Pancreas (tissue), 10 donors: ENCODE measurements around the gene SIN3B. TPM values are rescaled to one million over a fixed set of nuclear protein-coding genes. Genes with fewer than 3 reads are reported as not detected.

Experiments used
- ATAC-seq, 4 donors: fragments of 200-7000 bp; cut with Tn5 transposase; one replicate each; pipeline versions ENCODE4 v1.8.0 to v1.9.1; 2020; ENCODE audit warnings: mild to moderate bottlenecking in 4 of 4, moderate library complexity in 4 of 4
- DNase-seq, 6 donors: peaks; one replicate each; pipeline ENCODE4 v3.0.0-alpha.2; 2020
- FAIRE-seq: peaks from 2 replicates; lab custom pipeline; 2012; peaks lifted over from hg19 to GRCh38; lab: Jason Lieb, UNC
- H3K27ac ChIP-seq, 4 donors: fragments of 200-600 bp; sonication (generic); 1 replicate in 3 of 4; 2 replicates in 1 of 4; pipeline versions ENCODE4 v1.5.0 to v1.8.0; 2020
- H3K27me3 ChIP-seq, 4 donors: fragments of 200-600 bp; one replicate each; pipeline ENCODE4 v1.8.0; 2021
- H3K36me3 ChIP-seq, 3 donors: fragments of 200-600 bp; sonication (generic) in 1 of 3; one replicate each; pipeline versions ENCODE4 v1.5.0 to v1.8.0; 2020 to 2021
- H3K4me1 ChIP-seq, 3 donors: fragments of 200-600 bp; one replicate each; pipeline ENCODE4 v1.8.0; 2021
- H3K4me3 ChIP-seq, 4 donors: fragments of 200-600 bp; sonication (generic) in 2 of 4; one replicate each; pipeline versions ENCODE4 v1.5.0 to v1.8.0; 2020 to 2021
- H3K9me3 ChIP-seq, 4 donors: fragments of 200-600 bp; one replicate each; pipeline ENCODE4 v1.8.0; 2021
- CTCF ChIP-seq, 4 donors: fragments of 200-600 bp; sonication (generic) in 3 of 4; IDR thresholded peaks; one replicate each; pipeline versions ENCODE4 v1.5.0 to v1.8.0; 2021; ENCODE audit warnings: antibody characterized with exemption in 4 of 4
- WGBS, 2 donors: extraction: QIAGEN DNeasy Blood & Tissue Kit; methylation state at CpG; one replicate each; pipeline ENCODE4 v1.1.7; 2013; 5-methylcytosine and 5-hydroxymethylcytosine counted together
- intact Hi-C, 3 donors: fragments of 100-400 bp; cut with DNase I; formaldehyde crosslinking; loops; one replicate each; pipeline versions ENCODE4 v1.11.1 to v1.14.2; 2022
- polyA plus RNA-seq, 2 donors: library from polyadenylated mRNA; stranded (reverse); fragments of 200-250 nt; gene quantifications; one replicate each; pipeline ENCODE4 v1.2.3, GENCODE V29; 2013
- total RNA-seq, 6 donors: library from RNA; stranded (reverse); fragmentation: NEBNext Ultra II Directional in 4 of 6; extraction: Animal tissue kit (Norgen Biotek cat#: 25700) in 4 of 6; gene quantifications; one replicate each; pipeline versions ENCODE4 v1.2.1 to v1.2.4, GENCODE V29; 2021 to 2023
- donor health status: healthy with polysubstance abuse.
- donor health status: DM: no; HTN: no; CAD: no; lungs with moderate emphysema.
- donor health status: DM: no; HTN: no; CAD: no.
- donor health status: control.
- donor health status: control.
- donor health status: Bipolar disorder and iron deficiency.
- donor health status: DM: yes; HTN: yes; CAD: no.
- donor health status: DM: no; HTN: no; CAD: no.
- donor health status: DM: no; HTN: no; CAD: no.
- donor health status: DM: yes; HTN: yes; CAD: no.

The SIN3B gene
- total and polyA plus RNA-seq, 8 donors = 13.6 to 51.8 (median 20.1) TPM

- Histone ChIP-seq H3K9me3 (no peaks in the 10 kb centered on the region), H3K27me3 (no peaks in the 10 kb centered on the region), H3K36me3 (no peaks in the 10 kb centered on the region), H3K27ac (no peak overlapping the region), H3K4me3 (no peak overlapping the region), H3K4me1 (peaks cover 0 to 7% (median 0%) of the 10 kb centered on the region in 3 donors)
- FAIRE-seq (no peak), ATAC-seq (no peak), DNase-seq (no peak)
- TF ChIP-seq CTCF (IDR thresholded peaks at IDR 0.05) = no peak
- 83% methylated on average over 8 of the region's 8 CpGs for WGBS, 2 donors
- intact Hi-C loops = no loop called here
Observed at GRCh38 chr19:16822648-16823047, 6.5 kb upstream of the SIN3B start.

- Histone ChIP-seq H3K36me3 (no peaks in the 10 kb centered on the region), H3K27me3 (no peaks in the 10 kb centered on the region), H3K27ac (peak overlapping the region in 3 of 4 donors; percentile 10 to 44 (median 22)), H3K4me1 (peaks cover 0 to 7% (median 0%) of the 10 kb centered on the region in 3 donors), H3K9me3 (no peaks in the 10 kb centered on the region), H3K4me3 (peak overlapping the region in 3 of 4 donors; percentile 10 to 39 (median 33))
- no peak for DNase-seq
- WGBS, 2 donors = 32 to 33% methylated on average over 11 of the region's 11 CpGs
- intact Hi-C loops = no loop called here
- no peak for FAIRE-seq
- ATAC-seq = peak in 1 of 4 donors; percentile 4
- TF ChIP-seq CTCF (IDR thresholded peaks at IDR 0.05) = no peak
Observed at GRCh38 chr19:16824658-16825311, 4.4 kb upstream of the SIN3B start.

- no peaks in the 10 kb centered on the region for H3K36me3 ChIP-seq
- H3K27me3 ChIP-seq = no peaks in the 10 kb centered on the region
- H3K9me3 ChIP-seq = no peaks in the 10 kb centered on the region
- intact Hi-C loops = no loop called here
- WGBS, 2 donors = 13 to 15% methylated on average over 13 of the region's 13 CpGs
- DNase-seq (peak in 4 of 6 donors; percentile 24 to 47 (median 44)), ATAC-seq (peak in 3 of 4 donors; percentile 46 to 60 (median 57)), FAIRE-seq (no peak)
- H3K4me3 ChIP-seq = peak overlapping the region in 3 of 4 donors; percentile 10 to 39 (median 33)
- H3K27ac ChIP-seq = peak overlapping the region in 1 of 4 donors; percentile 10
- no peak for TF ChIP-seq CTCF (IDR thresholded peaks at IDR 0.05)
- H3K4me1 ChIP-seq = peaks cover 0 to 14% (median 0%) of the 10 kb centered on the region in 3 donors
Observed at GRCh38 chr19:16825312-16826052, 3.7 kb upstream of the SIN3B start.

GRCh38 chr19:16829822-16830289, 658 bp downstream of the SIN3B start:
- no peaks in the 10 kb centered on the region for H3K27me3 ChIP-seq
- H3K27ac ChIP-seq = peak overlapping the region in 3 of 4 donors; percentile 17 to 39 (median 28)
- no peak for DNase-seq
- intact Hi-C loops = no loop called here
- peaks cover 0 to 12% (median 0%) of the 10 kb centered on the region in 3 donors for H3K4me1 ChIP-seq
- ATAC-seq = no peak
- FAIRE-seq = no peak
- TF ChIP-seq CTCF (IDR thresholded peaks at IDR 0.05) = no peak
- peak overlapping the region; percentile 76 to 86 (median 84) for H3K4me3 ChIP-seq
- H3K9me3 ChIP-seq = no peaks in the 10 kb centered on the region
- peaks cover 5 to 24% (median 5%) of the 10 kb centered on the region in 3 donors for H3K36me3 ChIP-seq
- WGBS, 2 donors = 14 to 18% methylated on average over 13 of the region's 13 CpGs
